Panc1 (cell line): ENCODE measurements around the gene TXNDC16.

ENCODE experiments used
- POLR2AphosphoS5 ChIP-seq: IDR thresholded peaks from 2 replicates; pipeline ENCODE4 v1.6.1; 2012; ENCODE audit warnings: mild to moderate bottlenecking, low read depth, low read length, moderate library complexity
- REST ChIP-seq, 2 experiments: IDR thresholded peaks; 2 replicates each; pipeline ENCODE4 v1.6.1; 2011 to 2012; ENCODE audit warnings: low read depth in 2 of 2, control low read depth in 1 of 2, low read length in 1 of 2, mild to moderate bottlenecking in 1 of 2, moderate library complexity in 1 of 2; ENCODE audit not compliant: insufficient read depth in 1 of 2
- TCF7L2 ChIP-seq: IDR thresholded peaks from 2 replicates; pipeline ENCODE4 v1.6.1; 2011; ENCODE audit warnings: mild to moderate bottlenecking, low read depth, low read length, inconsistent platforms
- TF ChIP-seq, protein P1 (sequence below): fragments of 450-650 bp; IDR thresholded peaks from 2 replicates; pipeline ENCODE4 v1.5.1; 2017; ENCODE audit warnings: mild to moderate bottlenecking

- TF ChIP-seq, protein P1, sequence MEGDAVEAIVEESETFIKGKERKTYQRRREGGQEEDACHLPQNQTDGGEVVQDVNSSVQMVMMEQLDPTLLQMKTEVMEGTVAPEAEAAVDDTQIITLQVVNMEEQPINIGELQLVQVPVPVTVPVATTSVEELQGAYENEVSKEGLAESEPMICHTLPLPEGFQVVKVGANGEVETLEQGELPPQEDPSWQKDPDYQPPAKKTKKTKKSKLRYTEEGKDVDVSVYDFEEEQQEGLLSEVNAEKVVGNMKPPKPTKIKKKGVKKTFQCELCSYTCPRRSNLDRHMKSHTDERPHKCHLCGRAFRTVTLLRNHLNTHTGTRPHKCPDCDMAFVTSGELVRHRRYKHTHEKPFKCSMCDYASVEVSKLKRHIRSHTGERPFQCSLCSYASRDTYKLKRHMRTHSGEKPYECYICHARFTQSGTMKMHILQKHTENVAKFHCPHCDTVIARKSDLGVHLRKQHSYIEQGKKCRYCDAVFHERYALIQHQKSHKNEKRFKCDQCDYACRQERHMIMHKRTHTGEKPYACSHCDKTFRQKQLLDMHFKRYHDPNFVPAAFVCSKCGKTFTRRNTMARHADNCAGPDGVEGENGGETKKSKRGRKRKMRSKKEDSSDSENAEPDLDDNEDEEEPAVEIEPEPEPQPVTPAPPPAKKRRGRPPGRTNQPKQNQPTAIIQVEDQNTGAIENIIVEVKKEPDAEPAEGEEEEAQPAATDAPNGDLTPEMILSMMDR: no peak
- TF ChIP-seq REST (IDR thresholded peaks at IDR 0.05; ENCODE audit: insufficient read depth in 1 of 2, low read depth in 2 of 2, low read length in 1 of 2) (no peak), POLR2AphosphoS5 (no peak), TCF7L2 (no peak)
Observed at GRCh38 chr14:52536269-52536668, 16.0 kb downstream of the TXNDC16 start.
